Urothelium cell line (cell line): ENCODE results near the gene CAPZA1.
A peak's percentile ranks its signal among the peaks of the same experiment; 100 is the strongest.

Source experiments
- DNase-seq: peaks from one replicate; pipeline ENCODE4 v3.0.0; 2011; ENCODE audit warnings: low spot score, mixed read lengths
- FAIRE-seq: peaks from 2 replicates; lab custom pipeline; 2011; peaks lifted over from hg19 to GRCh38; lab: Jason Lieb, UNC

The CAPZA1 gene

GRCh38 chr1:112698366-112699310, 79.0 kb downstream of the CAPZA1 start:
- DNase-seq, result no peak
- FAIRE-seq, result no peak

GRCh38 chr1:112699425-112700144, 80.0 kb downstream of the CAPZA1 start:
- DNase-seq (no peak), FAIRE-seq (no peak)

- FAIRE-seq, result no peak
- peak; percentile 96 for DNase-seq
Measured at GRCh38 chr1:112700290-112701226, 80.9 kb downstream of the CAPZA1 start.

GRCh38 chr1:112701227-112702066, 81.8 kb downstream of the CAPZA1 start:
- no peak for FAIRE-seq
- DNase-seq, result no peak

GRCh38 chr1:112702067-112702395, 82.4 kb downstream of the CAPZA1 start:
- no peak for DNase-seq
- no peak for FAIRE-seq

- DNase-seq (no peak), FAIRE-seq (no peak)
Measured at GRCh38 chr1:112702420-112703261, 83.0 kb downstream of the CAPZA1 start.

- DNase-seq, result no peak
- FAIRE-seq, result no peak
Measured at GRCh38 chr1:112703706-112704105, 84.1 kb downstream of the CAPZA1 start.

- FAIRE-seq (no peak), DNase-seq (no peak)
Measured at GRCh38 chr1:112704391-112704933, 84.8 kb downstream of the CAPZA1 start.

- FAIRE-seq (peak; percentile 48), DNase-seq (peak; percentile 96)
Measured at GRCh38 chr1:112704934-112705627, 85.4 kb downstream of the CAPZA1 start.

- peak; percentile 92 for DNase-seq
- FAIRE-seq, result no peak
Measured at GRCh38 chr1:112706505-112707220, 87.0 kb downstream of the CAPZA1 start, which contains the start of gene RHOC. Gene RHOC (minus strand): TSS chr1:112707127. CDS start chr1:112703799, 3,328 bp downstream.

GRCh38 chr1:112707221-112708001, 87.8 kb downstream of the CAPZA1 start:
- DNase-seq, result peak; percentile 93
- FAIRE-seq, result no peak

- no peak for FAIRE-seq
- no peak for DNase-seq
Measured at GRCh38 chr1:112708002-112708448, 88.4 kb downstream of the CAPZA1 start.

- no peak for FAIRE-seq
Measured at GRCh38 chr1:112708489-112708888, 88.9 kb downstream of the CAPZA1 start.

GRCh38 chr1:112710159-112710558, 90.5 kb downstream of the CAPZA1 start:
- FAIRE-seq, result no peak
- no peak for DNase-seq

More at GRCh38 chr1:112708489-112708888, 88.9 kb downstream of the CAPZA1 start:
- no peak for DNase-seq

- FAIRE-seq (no peak), DNase-seq (no peak)
Measured at GRCh38 chr1:112710586-112710985, 91.0 kb downstream of the CAPZA1 start.

GRCh38 chr1:112711041-112711440, 91.4 kb downstream of the CAPZA1 start:
- DNase-seq (no peak), FAIRE-seq (no peak)

- FAIRE-seq, result no peak
Measured at GRCh38 chr1:112711670-112712069, 92.0 kb downstream of the CAPZA1 start.

More at GRCh38 chr1:112711670-112712069, 92.0 kb downstream of the CAPZA1 start:
- DNase-seq, result no peak
